Gastrocnemius medialis (tissue), 4 donors: Measurements from ENCODE around the gene TMEM108. TPM values are rescaled to one million over a fixed set of nuclear protein-coding genes. Genes with fewer than 3 reads are reported as not detected.

ENCODE experiments used
- ATAC-seq, 2 donors: fragments of 150-250 bp; one replicate each; pipeline ENCODE4 v1.9.1; 2016
- DNase-seq, 2 donors: peaks; one replicate each; pipeline ENCODE4 v3.0.0-alpha.2; 2019
- H3K27ac ChIP-seq, 4 donors: fragments of 200-600 bp; sonication (generic); 1 replicate in 1 of 4; 2 replicates in 3 of 4; pipeline ENCODE4 v1.5.1; 2016 to 2018; ENCODE audit warnings: mild to moderate bottlenecking in 2 of 4, moderate library complexity in 1 of 4
- H3K27me3 ChIP-seq, 3 donors: fragments of 200-600 bp; sonication (generic) in 2 of 3; 1 replicate in 1 of 3; 2 replicates in 2 of 3; pipeline versions ENCODE4 v1.5.1 to v1.6.0; 2016 to 2019; ENCODE audit warnings: mild to moderate bottlenecking in 1 of 3, moderate library complexity in 1 of 3
- H3K36me3 ChIP-seq, 2 donors: fragments of 200-600 bp; sonication (generic) in 1 of 2; one replicate each; pipeline ENCODE4 v1.5.1; 2017 to 2018
- H3K4me1 ChIP-seq, 2 donors: fragments of 200-600 bp; sonication (generic) in 1 of 2; one replicate each; pipeline ENCODE4 v1.5.1; 2016 to 2017; ENCODE audit warnings: mild to moderate bottlenecking in 2 of 2
- H3K4me3 ChIP-seq, 4 donors: fragments of 200-600 bp; sonication (generic) in 3 of 4; 1 replicate in 1 of 4; 2 replicates in 3 of 4; pipeline ENCODE4 v1.5.1; 2016 to 2019; ENCODE audit warnings: mild to moderate bottlenecking in 2 of 4
- H3K9me3 ChIP-seq, 3 donors: fragments of 200-600 bp; sonication (generic) in 2 of 3; 1 replicate in 1 of 3; 2 replicates in 2 of 3; pipeline ENCODE4 v1.5.1; 2016 to 2019
- POLR2A ChIP-seq, 2 donors: fragments of 450-650 bp; IDR thresholded peaks; one replicate each; pipeline ENCODE4 v1.6.1; 2017; ENCODE audit warnings: antibody characterized with exemption in 2 of 2, mild to moderate bottlenecking in 2 of 2, moderate library complexity in 2 of 2
- in situ Hi-C, 4 donors: fragments of 200-750 bp; cut with MboI; loops; one replicate each; pipeline versions ENCODE4 v1.15.0 to v1.8.0; 2017; ENCODE audit warnings: low sequenced_read_pairs in 4 of 4
- intact Hi-C: fragments of 100-400 bp; cut with DNase I; formaldehyde crosslinking; loops from one replicate; pipeline ENCODE4 v1.15.1; 2023; ENCODE audit warnings: low total_unique reads
- total RNA-seq, 4 donors: library from RNA; depleted of rRNA; stranded (reverse); fragments of >200 nt; gene quantifications; one replicate each; pipeline versions ENCODE4 v1.1.0 to v1.2.3, GENCODE V29; 2016
- TF ChIP-seq, protein P1 (sequence below), 5 experiments: fragments of 450-650 bp in 3 of 5; fragments of 200-600 bp in 2 of 5; sonication (generic) in 2 of 5; IDR thresholded peaks in 4 of 5; conservative IDR thresholded peaks in 1 of 5; 1 replicate in 4 of 5; 2 replicates in 1 of 5; pipeline ENCODE4 v1.5.1; 2016 to 2019; ENCODE audit warnings: antibody characterized with exemption in 5 of 5, mild to moderate bottlenecking in 3 of 5, moderate library complexity in 3 of 5

Gene TMEM108
- total RNA-seq, 4 donors from 2014 or later = 1.1 to 3.7 (median 2.4) TPM

DNA sequence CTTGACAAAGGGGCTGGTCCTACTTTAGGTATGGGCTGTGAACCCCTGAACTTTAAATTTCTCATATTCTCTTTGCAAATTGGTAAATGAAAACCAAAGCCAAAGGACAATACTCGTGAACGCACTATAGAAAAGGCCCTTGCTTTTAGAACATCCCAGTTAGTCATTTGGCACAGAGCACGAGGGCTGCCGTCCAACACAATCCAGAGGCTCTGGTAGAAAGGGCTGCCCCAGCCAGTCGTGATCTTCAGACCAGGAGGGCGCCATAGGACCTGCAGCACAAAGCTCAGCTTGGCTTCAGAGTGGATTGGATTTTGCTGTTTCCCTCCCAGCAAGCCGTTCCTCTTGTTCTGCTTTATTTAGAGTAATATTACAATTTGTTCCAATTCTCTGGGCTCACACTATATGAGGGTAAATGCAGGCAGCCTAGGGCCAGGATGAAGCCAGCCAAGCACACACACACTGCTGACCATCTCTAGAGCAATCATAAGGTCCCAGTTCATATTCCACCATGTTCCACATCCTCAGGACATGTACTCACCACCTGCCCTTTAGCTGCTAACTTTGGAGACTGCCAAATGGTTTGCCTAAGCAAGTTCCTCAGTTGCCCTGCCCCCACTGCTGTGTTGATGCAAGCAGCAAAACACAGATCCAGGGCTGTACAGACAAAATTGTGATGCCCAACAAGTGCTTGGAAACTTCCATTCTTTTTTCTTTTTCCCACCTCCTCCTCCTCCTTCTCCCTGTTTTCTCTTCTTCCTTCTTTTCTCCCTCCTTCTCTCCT lies 355.7 kb downstream of the TMEM108 start:
- H3K4me3 ChIP-seq = no peak overlapping the region
- TF ChIP-seq, protein P1, sequence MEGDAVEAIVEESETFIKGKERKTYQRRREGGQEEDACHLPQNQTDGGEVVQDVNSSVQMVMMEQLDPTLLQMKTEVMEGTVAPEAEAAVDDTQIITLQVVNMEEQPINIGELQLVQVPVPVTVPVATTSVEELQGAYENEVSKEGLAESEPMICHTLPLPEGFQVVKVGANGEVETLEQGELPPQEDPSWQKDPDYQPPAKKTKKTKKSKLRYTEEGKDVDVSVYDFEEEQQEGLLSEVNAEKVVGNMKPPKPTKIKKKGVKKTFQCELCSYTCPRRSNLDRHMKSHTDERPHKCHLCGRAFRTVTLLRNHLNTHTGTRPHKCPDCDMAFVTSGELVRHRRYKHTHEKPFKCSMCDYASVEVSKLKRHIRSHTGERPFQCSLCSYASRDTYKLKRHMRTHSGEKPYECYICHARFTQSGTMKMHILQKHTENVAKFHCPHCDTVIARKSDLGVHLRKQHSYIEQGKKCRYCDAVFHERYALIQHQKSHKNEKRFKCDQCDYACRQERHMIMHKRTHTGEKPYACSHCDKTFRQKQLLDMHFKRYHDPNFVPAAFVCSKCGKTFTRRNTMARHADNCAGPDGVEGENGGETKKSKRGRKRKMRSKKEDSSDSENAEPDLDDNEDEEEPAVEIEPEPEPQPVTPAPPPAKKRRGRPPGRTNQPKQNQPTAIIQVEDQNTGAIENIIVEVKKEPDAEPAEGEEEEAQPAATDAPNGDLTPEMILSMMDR (IDR thresholded peaks at IDR 0.05 in 4 of 5, conservative IDR thresholded peaks at IDR 0.05 in 1 of 5) = no peak
- no peak for TF ChIP-seq POLR2A (IDR thresholded peaks at IDR 0.05)
- H3K36me3 ChIP-seq = no peaks in the 10 kb centered on the region
- no peaks in the 10 kb centered on the region for H3K27me3 ChIP-seq
- no peak for DNase-seq
- peaks cover 3% of the 10 kb centered on the region in 2 donors for H3K4me1 ChIP-seq
- H3K9me3 ChIP-seq = no peaks in the 10 kb centered on the region
- intact Hi-C loops (no loop called here), in situ Hi-C loops (loop anchor here in 2 of 4 donors (25.0 kb wide), 1 partner anchor 357 kb away; the partner anchor contains the start of gene TMEM108 (in 2 of the 2))
- H3K27ac ChIP-seq = peak overlapping the region in 1 of 4 donors; percentile 29
- no peak for ATAC-seq

DNA sequence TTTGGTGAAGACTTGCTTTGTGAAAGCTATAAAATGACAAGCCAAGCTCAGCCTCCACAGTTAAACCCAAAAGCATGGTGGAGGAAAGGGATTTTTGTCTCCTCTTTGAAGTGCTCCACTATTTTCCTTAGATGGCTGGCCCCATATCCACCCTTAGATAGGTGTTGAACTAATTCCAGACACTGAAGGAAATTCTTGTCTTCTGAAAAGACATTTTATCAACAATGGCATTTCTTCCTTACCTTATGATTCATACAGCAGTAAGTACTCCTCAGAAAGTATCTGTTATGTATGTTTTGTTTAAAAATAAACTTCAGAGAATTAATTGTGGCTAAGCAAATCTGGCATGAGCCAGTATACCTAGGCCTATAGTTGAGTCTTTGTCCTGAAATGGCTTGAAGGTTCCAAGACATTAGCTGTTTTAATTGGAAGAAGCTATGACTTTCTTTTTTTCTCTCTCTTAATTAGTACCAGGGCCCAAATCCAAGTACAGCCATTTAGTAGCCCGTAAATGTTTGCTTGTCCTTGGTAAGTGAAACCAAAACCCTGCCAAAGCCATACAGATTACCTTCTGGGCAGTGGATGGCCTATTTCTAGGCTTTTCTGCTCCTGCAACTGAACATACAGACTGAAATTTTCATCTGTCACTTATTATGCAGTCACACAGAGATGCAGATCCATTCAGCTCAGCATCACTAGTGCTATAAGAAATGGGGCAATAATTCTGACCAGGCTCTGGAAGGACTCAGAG lies 356.5 kb downstream of the TMEM108 start:
- peaks cover 3% of the 10 kb centered on the region in 2 donors for H3K4me1 ChIP-seq
- ATAC-seq (no peak), DNase-seq (no peak)
- no peaks in the 10 kb centered on the region for H3K36me3 ChIP-seq
- in situ Hi-C loops = loop anchor here in 2 of 4 donors (25.0 kb wide), 1 partner anchor 357 kb away; the partner anchor contains the start of gene TMEM108 (in 2 of the 2)
- H3K9me3 ChIP-seq = no peaks in the 10 kb centered on the region
- intact Hi-C loops = no loop called here
- no peaks in the 10 kb centered on the region for H3K27me3 ChIP-seq
- TF ChIP-seq, protein P1 (IDR thresholded peaks at IDR 0.05 in 4 of 5, conservative IDR thresholded peaks at IDR 0.05 in 1 of 5) = no peak
- TF ChIP-seq POLR2A (IDR thresholded peaks at IDR 0.05) = no peak
- H3K27ac ChIP-seq = no peak overlapping the region
- H3K4me3 ChIP-seq = no peak overlapping the region

GRCh38 chr3:133396906-133397305 lies 358.7 kb downstream of the TMEM108 start:
- no peaks in the 10 kb centered on the region for H3K36me3 ChIP-seq
- intact Hi-C loops (no loop called here), in situ Hi-C loops (loop anchor here in 2 of 4 donors (25.0 kb wide), 1 partner anchor 360 kb away; the partner anchor contains the start of gene TMEM108 (in 2 of the 2))
- H3K4me1 ChIP-seq = peaks cover 3% of the 10 kb centered on the region in 2 donors
- no peaks in the 10 kb centered on the region for H3K27me3 ChIP-seq
- H3K4me3 ChIP-seq = no peak overlapping the region
- H3K9me3 ChIP-seq = no peaks in the 10 kb centered on the region
- TF ChIP-seq, protein P1 (IDR thresholded peaks at IDR 0.05 in 4 of 5, conservative IDR thresholded peaks at IDR 0.05 in 1 of 5) = no peak
- no peak overlapping the region for H3K27ac ChIP-seq
- DNase-seq (no peak), ATAC-seq (no peak)

GRCh38 chr3:133400006-133400515 lies 361.9 kb downstream of the TMEM108 start, which contains the start of gene BFSP2:
BFSP2 (plus strand) TSS chr3:133400056; CDS start chr3:133400084, 28 bp downstream.
- in situ Hi-C loops = no loop called here
- H3K36me3 ChIP-seq = no peaks in the 10 kb centered on the region

More at GRCh38 chr3:133400006-133400515, 361.9 kb downstream of the TMEM108 start, which contains the start of gene BFSP2:
- Histone ChIP-seq H3K9me3 (no peaks in the 10 kb centered on the region), H3K27me3 (no peaks in the 10 kb centered on the region), H3K27ac (no peak within 1 kb of the TSS), H3K4me3 (no peak within 1 kb of the TSS), H3K4me1 (no peaks in the 10 kb centered on the region)
- intact Hi-C loops = no loop called here
- no peak for DNase-seq
- TF ChIP-seq, protein P1 (IDR thresholded peaks at IDR 0.05 in 4 of 5, conservative IDR thresholded peaks at IDR 0.05 in 1 of 5) = no peak
- TF ChIP-seq POLR2A (IDR thresholded peaks at IDR 0.05) = no peak
- ATAC-seq = no peak
